Superior temporal gyrus (tissue), 1 donor: ENCODE measurements around the gene CDH23.

ENCODE experiments used
- DNase-seq: peaks from one replicate; pipeline ENCODE4 v3.0.0-alpha.2; 2016; ENCODE audit errors: extremely low spot score

The CDH23 gene

DNA sequence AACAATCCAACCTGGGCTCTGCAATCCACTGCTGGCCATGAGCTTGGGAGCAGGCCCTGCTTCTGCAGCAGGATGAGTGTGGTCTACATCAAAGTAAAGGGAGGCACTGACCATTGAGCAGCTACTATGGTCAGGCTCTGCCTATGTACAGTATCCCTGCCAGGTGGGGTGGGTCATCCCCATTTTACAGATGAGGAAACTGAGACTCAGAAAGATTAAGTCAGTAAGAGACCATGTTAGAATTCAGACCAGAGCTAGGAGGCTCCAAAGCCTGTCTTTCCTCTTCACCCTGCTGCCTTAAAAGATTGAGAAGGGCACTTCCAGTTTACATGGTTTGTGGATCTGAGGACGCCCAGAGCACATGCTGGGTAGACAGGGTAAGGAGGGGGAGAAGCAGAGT, 27.1 kb upstream of the CDH23 start:
- no peak for DNase-seq

- no peak for DNase-seq
These were observed 26.7 kb upstream of the CDH23 start for GRCh38 chr10:71370031-71370430.

- DNase-seq, result no peak
These were observed 25.0 kb upstream of the CDH23 start for GRCh38 chr10:71371750-71372166.

DNA sequence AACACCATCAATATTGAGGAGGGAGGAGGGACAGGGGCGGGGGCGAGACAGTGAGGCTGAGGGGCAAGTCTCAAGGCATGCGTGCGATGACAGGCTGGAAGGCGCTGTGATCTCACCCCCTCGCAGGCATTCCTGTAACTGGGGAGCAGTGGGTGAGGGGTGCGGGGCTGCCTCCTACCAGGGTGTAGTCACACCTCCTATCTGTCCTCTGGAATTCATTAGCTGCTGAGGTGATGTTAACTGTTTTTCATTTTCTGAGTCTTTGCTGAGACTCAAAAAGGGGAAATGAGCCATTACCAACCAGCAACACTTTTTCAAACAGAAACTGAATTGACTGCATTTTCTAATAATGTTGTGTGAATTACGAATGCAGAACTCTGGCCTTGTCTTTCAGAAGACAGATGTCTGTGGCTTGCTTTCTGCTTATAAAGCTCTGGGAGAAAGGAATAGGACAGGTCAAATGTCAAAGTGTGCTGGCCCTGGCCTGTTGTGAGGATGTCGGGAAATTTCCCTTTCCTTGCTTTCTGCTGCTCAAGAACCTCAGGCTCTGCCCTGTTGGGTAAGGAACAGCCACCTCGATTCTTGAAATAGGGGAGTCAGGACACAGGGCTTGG, 23.7 kb upstream of the CDH23 start:
- DNase-seq, result no peak

- DNase-seq, result no peak
These were observed 22.1 kb upstream of the CDH23 start for GRCh38 chr10:71374481-71375233.

GRCh38 chr10:71375952-71376351, 20.8 kb upstream of the CDH23 start:
- no peak for DNase-seq

GRCh38 chr10:71378336-71379117, 18.2 kb upstream of the CDH23 start:
- peak; percentile 40 for DNase-seq

GRCh38 chr10:71379118-71379766, 17.5 kb upstream of the CDH23 start:
- peak; percentile 54 for DNase-seq

- no peak for DNase-seq
These were observed 15.9 kb upstream of the CDH23 start for GRCh38 chr10:71380841-71381240.

- DNase-seq, result no peak
These were observed 15.1 kb upstream of the CDH23 start for GRCh38 chr10:71381611-71382010.

GRCh38 chr10:71382028-71382427, 14.7 kb upstream of the CDH23 start:
- DNase-seq, result no peak

DNA sequence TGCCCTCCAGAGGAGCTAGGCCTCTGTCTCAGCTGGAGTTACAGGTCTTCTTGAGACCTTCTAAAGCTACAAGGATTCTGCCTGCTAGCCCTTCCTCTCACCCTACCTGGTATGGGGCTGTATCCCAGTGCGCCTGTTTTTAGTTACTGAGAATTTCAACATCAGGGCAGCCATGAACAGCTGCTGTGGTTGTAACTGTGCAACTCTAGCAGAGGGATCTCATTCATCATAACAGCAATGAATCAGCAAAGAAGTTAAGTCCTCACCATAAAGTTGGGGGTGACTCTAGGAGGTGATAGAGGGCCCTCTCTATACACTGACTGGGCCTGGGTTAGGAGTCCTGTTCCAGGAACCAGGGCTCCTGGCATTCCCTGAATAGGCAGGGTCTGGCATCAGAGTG, 14.0 kb upstream of the CDH23 start:
- no peak for DNase-seq

DNA sequence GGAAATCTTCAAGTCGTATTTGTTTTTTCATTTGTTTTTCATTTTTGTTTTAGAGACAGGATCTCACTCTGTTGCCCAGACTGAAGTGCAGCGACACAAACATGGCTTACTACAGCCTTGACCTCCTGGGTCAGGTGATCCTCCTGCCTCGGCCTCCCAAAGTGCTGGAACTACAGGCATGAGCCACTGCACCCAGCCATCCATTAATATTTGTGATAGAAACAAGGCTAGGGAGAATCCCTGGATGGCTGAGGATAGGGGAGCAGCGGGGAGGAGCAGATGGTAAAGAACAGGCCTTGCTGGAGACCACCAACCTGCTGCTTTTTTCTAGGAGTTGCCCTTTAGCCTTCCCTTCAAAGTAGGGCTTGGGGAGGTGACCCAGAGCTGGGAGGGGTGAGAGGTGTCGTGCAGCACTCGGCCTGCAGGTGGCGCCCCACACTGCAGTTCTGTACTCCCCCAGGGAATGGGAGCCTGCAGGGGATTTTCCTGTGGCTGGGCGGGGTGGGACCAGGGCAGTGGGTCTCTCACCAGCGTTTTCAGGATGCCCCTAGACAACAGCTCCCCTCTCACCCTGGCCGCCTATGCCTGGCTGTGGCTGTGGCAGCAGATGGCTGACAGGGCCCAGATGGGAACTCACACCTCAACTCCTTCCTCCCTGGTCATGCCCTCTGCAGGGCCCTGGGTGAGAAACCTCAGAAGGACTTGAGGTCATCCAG, 12.6 kb upstream of the CDH23 start:
- peak; percentile 85 for DNase-seq

DNA sequence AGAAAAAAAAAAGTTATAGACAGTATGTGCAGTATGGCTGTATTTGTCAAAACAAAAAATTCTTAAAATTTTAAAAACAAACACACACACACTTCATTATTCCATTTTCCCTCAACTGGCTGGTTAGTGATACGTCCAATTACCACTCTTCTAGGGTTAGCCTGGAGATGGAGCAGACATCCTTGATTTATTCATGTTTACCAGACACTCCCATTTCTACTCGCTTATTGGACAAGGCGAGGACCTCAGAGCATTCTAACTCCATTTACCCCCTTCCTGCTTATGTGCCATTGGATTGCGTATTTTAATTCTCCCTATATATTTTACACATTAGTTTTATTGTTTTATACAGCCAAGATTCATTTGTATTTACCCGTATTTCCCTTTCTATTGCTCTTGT, 8.5 kb upstream of the CDH23 start:
- no peak for DNase-seq

DNA sequence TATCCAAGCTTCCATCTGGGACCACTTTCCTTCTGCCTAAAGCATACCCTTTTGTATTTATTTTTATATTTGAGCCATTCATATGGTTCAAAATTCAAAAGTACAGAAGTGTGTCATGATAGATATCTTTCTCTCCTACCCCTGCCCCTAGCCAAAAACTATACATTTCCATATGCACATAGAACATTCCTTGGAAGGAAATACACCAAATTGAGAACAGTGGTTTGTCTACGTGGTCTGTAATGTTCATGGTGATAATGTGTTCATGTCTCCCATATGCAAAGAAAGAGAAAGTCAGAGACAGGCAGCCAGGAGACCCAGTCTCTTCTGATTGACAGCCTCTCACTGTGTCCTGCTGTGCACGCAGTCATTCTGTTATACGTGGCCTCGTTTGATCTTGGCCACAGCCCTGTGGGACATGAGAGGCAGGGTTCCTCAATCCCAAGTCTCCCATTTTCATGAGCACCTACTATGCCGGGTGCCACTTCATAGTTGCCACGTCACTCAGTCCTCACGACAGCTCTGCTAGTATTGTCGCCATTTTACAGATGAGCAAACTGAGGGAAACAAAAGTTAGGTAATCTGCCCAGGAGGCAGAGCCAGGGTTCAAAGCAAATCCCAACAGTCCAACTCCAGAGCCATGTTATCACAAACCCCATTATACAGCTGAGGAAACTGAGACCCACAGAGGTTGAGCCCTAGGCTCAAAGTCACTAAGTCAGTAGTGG, 8.0 kb upstream of the CDH23 start:
- no peak for DNase-seq

DNA sequence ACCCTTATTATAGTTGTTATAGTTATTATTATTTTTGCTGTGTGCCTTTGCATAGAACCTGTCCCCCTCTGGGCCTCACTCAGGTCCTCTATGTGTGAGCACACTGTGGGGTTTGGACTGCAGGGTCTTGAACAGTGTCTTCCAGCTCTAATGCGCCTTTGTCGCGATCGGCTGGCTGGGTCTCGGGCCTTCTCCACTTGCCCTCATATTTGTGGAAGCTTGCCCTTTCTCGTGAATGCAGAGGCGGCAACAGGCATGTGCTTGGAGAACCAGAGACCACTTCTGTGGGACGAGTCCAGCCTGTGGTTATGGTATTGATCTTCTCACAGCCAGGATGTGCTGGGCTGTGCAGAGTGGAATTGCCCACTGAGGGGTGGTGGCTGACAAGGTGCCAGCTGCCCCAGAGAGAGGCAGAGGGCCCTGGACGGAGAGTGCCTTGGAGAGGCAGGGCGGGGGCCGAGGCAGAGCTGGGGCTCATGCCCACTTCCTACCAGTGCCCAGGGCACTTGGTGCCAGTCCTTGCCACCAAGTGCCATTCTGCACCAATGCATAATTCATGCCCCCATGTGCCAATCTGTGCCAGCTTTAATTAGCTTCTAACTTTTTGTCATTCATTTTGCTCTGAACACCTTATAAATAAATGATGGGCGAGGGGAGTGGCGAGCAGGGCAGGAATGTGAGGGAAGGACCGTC, 6.8 kb upstream of the CDH23 start:
- DNase-seq, result no peak

- peak; percentile 58 for DNase-seq
These were observed 6.3 kb upstream of the CDH23 start for GRCh38 chr10:71390461-71390835.

GRCh38 chr10:71390921-71391690, 5.6 kb upstream of the CDH23 start:
- DNase-seq, result no peak

DNA sequence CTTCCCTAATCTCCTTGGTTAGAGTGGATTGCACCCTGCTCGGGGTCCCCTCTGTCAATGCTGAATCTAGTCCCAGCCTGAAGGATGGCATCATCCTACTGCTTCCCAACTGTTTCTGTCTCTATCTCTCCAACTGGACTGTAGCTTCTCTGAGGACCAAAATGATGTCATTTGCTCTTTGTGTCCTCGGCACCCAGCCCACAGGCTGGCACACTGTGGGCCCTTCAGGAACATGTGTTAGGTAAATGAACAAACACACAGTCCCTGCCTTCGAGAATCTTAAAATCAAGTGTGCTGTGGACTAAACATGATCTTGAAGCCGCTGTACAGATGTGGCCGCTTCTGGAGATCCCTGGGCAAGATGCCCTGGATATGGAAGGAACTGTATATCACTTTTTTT, 5.0 kb upstream of the CDH23 start:
- no peak for DNase-seq

GRCh38 chr10:71392292-71392691, 4.4 kb upstream of the CDH23 start:
- DNase-seq, result no peak
